PC-9 (cell line): ENCODE measurements around the gene SEC22A. TPM values are rescaled to one million over a fixed set of nuclear protein-coding genes. Genes with fewer than 3 reads are reported as not detected.

Source experiments
- BruUV-seq: library from RNA; stranded (reverse); fragments of 400-500 nt; replicated peaks from 2 replicates; lab custom pipeline; 2021; lab: Mats Ljungman, UMichigan
- CTCF ChIA-PET: fragments of 300-600 bp; sonication (Branson Sonifier 250); formaldehyde crosslinking; loops from one replicate; lab custom pipeline; 2022; ENCODE audit warnings: antibody characterized with exemption; lab: Charles Lee
- POLR2A ChIA-PET: fragments of 300-600 bp; sonication (Branson Sonifier 250); formaldehyde crosslinking; loops from one replicate; lab custom pipeline; 2022; ENCODE audit warnings: antibody characterized with exemption; ENCODE audit not compliant: unreplicated experiment; lab: Charles Lee
- DNase-seq, 2 experiments: peaks; one replicate each; pipeline versions ENCODE4 v3.0.0 to v3.0.0-alpha.2; 2015 to 2022; ENCODE audit warnings: mixed read lengths in 1 of 2
- H2AFZ ChIP-seq: fragments of 200-600 bp; sonication (generic); 2 replicates; pipeline ENCODE4 v1.8.1; 2017; ENCODE audit warnings: antibody characterized with exemption
- H3F3A ChIP-seq: fragments of 200-600 bp; sonication (generic); 2 replicates; pipeline ENCODE4 v1.8.1; 2017; ENCODE audit warnings: antibody characterized with exemption, mild to moderate bottlenecking, low read depth; ENCODE audit not compliant: insufficient read depth
- H3K27ac ChIP-seq: fragments of 200-600 bp; sonication (generic); 2 replicates; pipeline ENCODE4 v1.6.1; 2016; ENCODE audit warnings: mixed run types
- H3K27me3 ChIP-seq: fragments of 200-600 bp; sonication (generic); 2 replicates; pipeline ENCODE4 v1.6.1; 2016; ENCODE audit warnings: low read depth, mixed run types; ENCODE audit not compliant: insufficient read depth
- H3K36me3 ChIP-seq: fragments of 200-600 bp; sonication (generic); 2 replicates; pipeline ENCODE4 v1.6.1; 2016; ENCODE audit warnings: low read depth, mixed run types
- H3K4me1 ChIP-seq: fragments of 200-600 bp; sonication (generic); replicated peaks from 2 replicates; pipeline ENCODE4 v1.6.1; 2016; ENCODE audit warnings: mixed run types; ENCODE audit not compliant: insufficient read depth
- H3K4me2 ChIP-seq: fragments of 200-600 bp; sonication (generic); 2 replicates; pipeline ENCODE4 v1.6.1; 2017; ENCODE audit warnings: mixed run types
- H3K4me3 ChIP-seq: fragments of 200-600 bp; sonication (generic); 2 replicates; pipeline ENCODE4 v1.6.1; 2016; ENCODE audit warnings: mixed run types
- H3K79me2 ChIP-seq: fragments of 200-600 bp; sonication (generic); 2 replicates; pipeline ENCODE4 v1.6.1; 2017; ENCODE audit warnings: low read depth, mixed run types
- H3K9me2 ChIP-seq: fragments of 200-600 bp; sonication (generic); 2 replicates; pipeline ENCODE4 v1.8.1; 2017; ENCODE audit warnings: mild to moderate bottlenecking; ENCODE audit not compliant: insufficient read depth
- H3K9me3 ChIP-seq: fragments of 200-600 bp; sonication (generic); 2 replicates; pipeline ENCODE4 v1.8.1; 2016; ENCODE audit warnings: low read depth; ENCODE audit not compliant: insufficient read depth
- H4K20me1 ChIP-seq: fragments of 200-600 bp; sonication (generic); 2 replicates; pipeline ENCODE4 v1.8.1; 2017; ENCODE audit not compliant: insufficient read depth
- CTCF ChIP-seq: fragments of 200-600 bp; sonication (generic); conservative IDR thresholded peaks from 2 replicates; pipeline ENCODE4 v1.6.1; 2017; ENCODE audit warnings: mixed run types, antibody characterized with exemption, mild to moderate bottlenecking, moderate library complexity
- EZH2 ChIP-seq: fragments of 200-600 bp; sonication (generic); IDR thresholded peaks from 2 replicates; pipeline ENCODE4 v1.8.0; 2017; ENCODE audit warnings: antibody characterized with exemption, low read depth
- intact Hi-C: fragments of 100-400 bp; cut with micrococcal nuclease; formaldehyde crosslinking; loops from one replicate; pipeline ENCODE4 v1.10.0; 2022; ENCODE audit not compliant: unreplicated experiment
- total RNA-seq: library from RNA; stranded (reverse); gene quantifications from 2 replicates; pipeline ENCODE4 v1.2.3, GENCODE V29; 2021

SEC22A gene
- total RNA-seq, 1 experiment from 2014 or later = 20.2 TPM

GRCh38 chr3:123198372-123198771, 3.4 kb upstream of the SEC22A start:
- CTCF ChIA-PET = no interaction called here
- Histone ChIP-seq H3K27me3 (no peaks in the 10 kb centered on the region), H3K4me1 (peaks cover 13% of the 10 kb centered on the region), H3K9me2 (no peaks in the 10 kb centered on the region), H3F3A (no peaks in the 10 kb centered on the region), H4K20me1 (no peaks in the 10 kb centered on the region), H3K36me3 (no peaks in the 10 kb centered on the region), H3K27ac (no peak overlapping the region), H2AFZ (no peak overlapping the region), H3K4me3 (no peak overlapping the region), H3K79me2 (peaks cover 15% of the 10 kb centered on the region), H3K4me2 (no peak overlapping the region), H3K9me3 (peaks cover 4% of the 10 kb centered on the region; the same call in 1 of the 2 replicates)
- TF ChIP-seq EZH2 = no peak
- no peak for TF ChIP-seq CTCF
- intact Hi-C loops = no loop called here
- no peak for DNase-seq
- POLR2A ChIA-PET = interaction anchor here (0.7 kb wide), 1 partner anchor 78 kb away, joined by 3 read pairs; no protein-coding TSS in a partner anchor
- BruUV-seq = no TSS peak

GRCh38 chr3:123201223-123201556, 553 bp upstream of the SEC22A start:
- H2AFZ ChIP-seq = peak overlapping the region; percentile 91
- TSS peak; percentile 73 for BruUV-seq
- peaks cover 25% of the 10 kb centered on the region for H3K79me2 ChIP-seq
- ChIA-PET POLR2A (interaction anchor here (0.7 kb wide), 2 partner anchors 141 to 332 kb away, joined by 3 to 7 read pairs; no protein-coding TSS in a partner anchor), CTCF (no interaction called here)
- intact Hi-C loops = loop anchor here (1.0 to 5.0 kb wide), 2 partner anchors 134 to 309 kb away; partner anchors contain the start of gene PDIA5
- peak overlapping the region; percentile 94 for H3K4me2 ChIP-seq
- no peaks in the 10 kb centered on the region for H3K9me2 ChIP-seq
- H3K27ac ChIP-seq = peak overlapping the region; percentile 50
- H3K36me3 ChIP-seq = no peaks in the 10 kb centered on the region
- no peak for DNase-seq
- TF ChIP-seq EZH2 (no peak), CTCF (no peak)
- no peaks in the 10 kb centered on the region for H4K20me1 ChIP-seq
- peaks cover 4% of the 10 kb centered on the region; the same call in 1 of the 2 replicates for H3K9me3 ChIP-seq
- H3K4me3 ChIP-seq = peak overlapping the region; percentile 74
- no peaks in the 10 kb centered on the region for H3F3A ChIP-seq
- H3K4me1 ChIP-seq = peaks cover 13% of the 10 kb centered on the region
- H3K27me3 ChIP-seq = no peaks in the 10 kb centered on the region

- peak overlapping the region; percentile 74 for H3K4me3 ChIP-seq
- peak in 1 of 2 experiments; percentile 1 for DNase-seq
- peaks cover 4% of the 10 kb centered on the region; the same call in 1 of the 2 replicates for H3K9me3 ChIP-seq
- H3F3A ChIP-seq = no peaks in the 10 kb centered on the region
- TF ChIP-seq EZH2 = no peak
- TF ChIP-seq CTCF = no peak
- H3K9me2 ChIP-seq = no peaks in the 10 kb centered on the region
- H4K20me1 ChIP-seq = no peaks in the 10 kb centered on the region
- H3K27ac ChIP-seq = no peak overlapping the region
- H3K4me2 ChIP-seq = peak overlapping the region; percentile 94
- ChIA-PET CTCF (no interaction called here), POLR2A (no interaction called here)
- intact Hi-C loops = loop anchor here (5.0 kb wide), 1 partner anchor 310 kb away; no protein-coding TSS in a partner anchor
- no peaks in the 10 kb centered on the region for H3K27me3 ChIP-seq
- H3K36me3 ChIP-seq = no peaks in the 10 kb centered on the region
- peaks cover 13% of the 10 kb centered on the region for H3K4me1 ChIP-seq
- peak overlapping the region; percentile 99 for H2AFZ ChIP-seq
- H3K79me2 ChIP-seq = peaks cover 25% of the 10 kb centered on the region
- TSS peak; percentile 68 for BruUV-seq
Measured at GRCh38 chr3:123202451-123202850, 708 bp downstream of the SEC22A start.
